ENCODE measurements around the gene GPR157. TPM values are rescaled to one million over a fixed set of nuclear protein-coding genes. Genes with fewer than 3 reads are reported as not detected.

GPR157 gene
- total RNA-seq, 1 donor from 2014 or later, result 2.8 TPM

DNA sequence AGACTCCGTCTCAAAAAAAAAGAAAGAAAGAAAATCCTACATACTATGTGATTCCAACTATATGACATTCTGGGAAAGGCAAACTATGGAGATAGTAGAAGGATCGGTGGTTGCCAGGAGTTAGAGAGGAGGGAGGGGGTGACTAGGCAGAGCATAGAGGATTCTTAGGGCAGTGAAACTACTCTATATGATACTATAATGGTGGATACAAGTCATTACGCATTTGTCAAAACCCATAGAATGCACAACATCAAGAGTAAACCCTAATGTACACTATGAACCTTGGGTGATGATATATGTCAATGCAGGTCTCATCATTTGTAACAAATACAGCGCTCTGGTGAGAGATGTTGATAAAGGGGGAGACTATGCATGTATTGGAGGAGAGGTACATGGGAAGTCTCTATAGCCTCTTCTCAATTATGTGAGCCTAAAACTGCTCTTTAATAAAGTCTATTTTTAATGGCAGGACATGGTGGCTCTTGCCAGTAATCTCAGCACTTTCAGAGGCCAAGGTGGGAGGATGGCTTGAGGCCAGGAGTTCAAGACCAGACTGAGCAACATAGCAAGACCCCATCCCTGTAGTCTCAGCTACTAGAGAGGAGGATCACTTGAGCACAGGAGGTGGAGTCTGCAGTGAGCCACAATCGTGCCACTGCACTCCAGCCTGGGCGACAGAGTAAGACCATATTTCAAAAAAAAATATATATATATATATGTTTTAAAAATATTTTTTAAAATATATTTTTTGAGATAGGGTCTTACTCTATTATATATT is 76.4 kb downstream of the GPR157 start:
- Mint-ChIP-seq H3K4me1 (ENCODE audit: low read depth) (no peaks in the 10 kb centered on the region), H3K4me3 (no peak overlapping the region), H3K27ac (no peak overlapping the region), H3K36me3 (ENCODE audit: low read depth) (no peaks in the 10 kb centered on the region), H3K27me3 (ENCODE audit: insufficient read depth) (peaks cover 10% of the 10 kb centered on the region), H3K9me3 (no peaks in the 10 kb centered on the region)
- DNase-seq (ENCODE audit: low spot score), result no peak
- intact Hi-C loops (cut with micrococcal nuclease), result no loop called here

DNA sequence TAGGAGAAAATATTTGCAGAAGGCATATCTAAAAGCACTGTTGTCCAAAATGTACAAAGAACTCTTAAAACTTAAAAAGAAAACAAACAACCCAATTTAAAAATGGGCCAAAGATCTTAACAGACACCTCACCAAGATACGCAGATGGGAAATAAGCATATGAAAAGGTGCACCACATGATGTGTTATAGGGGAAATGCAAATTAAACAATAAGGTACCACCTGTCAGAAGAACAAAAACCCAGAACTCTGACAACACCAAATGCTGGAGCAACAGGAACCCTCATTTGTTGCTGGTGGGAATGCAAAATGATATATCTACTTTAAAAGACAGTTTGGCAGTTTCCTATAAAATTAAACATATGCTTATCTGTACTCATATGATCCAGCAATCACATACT is 77.5 kb downstream of the GPR157 start:
- Mint-ChIP-seq H3K27me3 (ENCODE audit: insufficient read depth) (peaks cover 12% of the 10 kb centered on the region), H3K4me1 (ENCODE audit: low read depth) (no peaks in the 10 kb centered on the region), H3K36me3 (ENCODE audit: low read depth) (no peaks in the 10 kb centered on the region), H3K4me3 (no peak overlapping the region), H3K27ac (no peak overlapping the region), H3K9me3 (no peaks in the 10 kb centered on the region)
- intact Hi-C loops (cut with micrococcal nuclease), result no loop called here
- no peak for DNase-seq (ENCODE audit: low spot score)

DNA sequence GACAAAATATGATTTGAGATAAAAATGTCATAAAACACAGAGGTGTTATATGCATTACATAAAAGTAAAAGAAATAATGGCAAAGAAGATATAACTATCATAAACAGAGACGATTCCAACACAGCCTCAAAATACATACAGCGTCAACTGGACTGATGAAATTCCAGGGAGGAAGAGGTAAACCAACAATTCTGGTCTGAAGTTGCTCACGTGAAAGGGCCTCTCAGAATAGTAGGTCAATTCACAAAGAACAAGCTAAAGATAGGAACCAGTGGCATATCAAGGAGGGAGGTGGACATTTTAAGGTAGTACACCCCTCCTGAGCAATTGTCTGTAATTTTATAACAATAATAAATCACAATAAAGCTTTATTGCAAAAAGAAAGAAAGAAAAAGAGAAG is 78.1 kb downstream of the GPR157 start:
- intact Hi-C loops (cut with micrococcal nuclease), result no loop called here
- Mint-ChIP-seq H3K27me3 (ENCODE audit: insufficient read depth) (peaks cover 12% of the 10 kb centered on the region), H3K9me3 (no peaks in the 10 kb centered on the region)

More for the DNA sequence above, 78.1 kb downstream of the GPR157 start:
- no peak for DNase-seq (ENCODE audit: low spot score)
- Mint-ChIP-seq H3K4me1 (ENCODE audit: low read depth) (no peaks in the 10 kb centered on the region), H3K27ac (no peak overlapping the region), H3K36me3 (ENCODE audit: low read depth) (no peaks in the 10 kb centered on the region), H3K4me3 (no peak overlapping the region)

Other genes with a start within 250 kb of the GPR157 start
- 2.2 and 2.6 TPM in 2 replicates for gene CA6, start 183.2 kb downstream of the GPR157 start, total RNA-seq
- gene SLC2A7, start 102.7 kb downstream of the GPR157 start, total RNA-seq, result not detected in 2 replicates
- gene SLC2A5, start 59.5 kb downstream of the GPR157 start, total RNA-seq, result 0.05 TPM in 1 of 2 replicates, not detected in the other
- 15.7 TPM in 2 replicates for gene H6PD, start 105.7 kb upstream of the GPR157 start, total RNA-seq
- 8.9 and 10.0 TPM in 2 replicates for gene SPSB1, start 163.8 kb upstream of the GPR157 start, total RNA-seq